HG02870 (cell line): ENCODE data around the gene OR10K2.
"Not testable (repeated sequence)": the region's sequence is repeated elsewhere in the genome, so short reads cannot be mapped to it uniquely, and the experiment has no call there.

Experiments
- ATAC-seq: cut with Tn5 transposase; IDR thresholded peaks from one replicate; pipeline ENCODE4 v1.9.1; 2021; ENCODE audit warnings: mild to moderate bottlenecking, moderate library complexity; ENCODE audit not compliant: unreplicated experiment

OR10K2 gene

GRCh38 chr1:158426137-158426536 lies at the start of gene OR10K2:
Gene OR10K2, minus strand, starts transcription at chr1:158426237. Its CDS starts 5,371 bp downstream, at chr1:158420866.
- no peak for ATAC-seq

GRCh38 chr1:158471920-158472319 lies 45.9 kb upstream of the OR10K2 start, which contains the start of gene OR10R2:
Gene OR10R2, plus strand, starts transcription at chr1:158472220. Its CDS starts 106 bp downstream, at chr1:158472326.
- no peak for ATAC-seq

- no peak for ATAC-seq
These were observed 35.5 kb upstream of the OR10K2 start, which contains the start of gene OR10K1 for GRCh38 chr1:158461534-158461933. Gene OR10K1, plus strand, starts transcription at chr1:158461834. Its CDS starts 3,728 bp downstream, at chr1:158465562.

GRCh38 chr1:158458263-158458662 lies 32.2 kb upstream of the OR10K2 start:
- ATAC-seq: no peak

GRCh38 chr1:158457246-158457645 lies 31.2 kb upstream of the OR10K2 start:
- no peak for ATAC-seq

- ATAC-seq: no peak
These were observed 28.5 kb upstream of the OR10K2 start for GRCh38 chr1:158454537-158454936.

- no peak for ATAC-seq
These were observed 19.3 kb upstream of the OR10K2 start for GRCh38 chr1:158445376-158445775.

- ATAC-seq: no peak
These were observed 8.7 kb upstream of the OR10K2 start for GRCh38 chr1:158434741-158435140.

- ATAC-seq: not testable (repeated sequence)
These were observed 4.1 kb upstream of the OR10K2 start for GRCh38 chr1:158430163-158430562.

GRCh38 chr1:158425027-158425426 lies 1.0 kb downstream of the OR10K2 start:
- ATAC-seq: no peak

- ATAC-seq: no peak
These were observed 3.8 kb downstream of the OR10K2 start for GRCh38 chr1:158422212-158422611.

GRCh38 chr1:158417586-158417985 lies 8.5 kb downstream of the OR10K2 start:
- ATAC-seq: no peak

- ATAC-seq: no peak
These were observed 11.2 kb downstream of the OR10K2 start for GRCh38 chr1:158414651-158415345.

- ATAC-seq: no peak
These were observed 18.9 kb downstream of the OR10K2 start for GRCh38 chr1:158407092-158407491.

GRCh38 chr1:158400871-158401270 lies 25.2 kb downstream of the OR10K2 start:
- ATAC-seq: no peak

GRCh38 chr1:158398818-158399514 lies 27.1 kb downstream of the OR10K2 start, which contains the start of gene OR10T2:
Gene OR10T2, minus strand, starts transcription at chr1:158399466. Its CDS starts 0 bp downstream, at chr1:158399466.
- no peak for ATAC-seq

- ATAC-seq: no peak
These were observed 29.4 kb downstream of the OR10K2 start for GRCh38 chr1:158396646-158397045.

GRCh38 chr1:158393476-158393875 lies 32.6 kb downstream of the OR10K2 start:
- no peak for ATAC-seq

- no peak for ATAC-seq
These were observed 34.9 kb downstream of the OR10K2 start for GRCh38 chr1:158391099-158391498.

- ATAC-seq: no peak
These were observed 35.7 kb downstream of the OR10K2 start for GRCh38 chr1:158390331-158390730.

- no peak for ATAC-seq
These were observed 51.2 kb downstream of the OR10K2 start for GRCh38 chr1:158374860-158375259.

GRCh38 chr1:158374101-158374500 lies 51.9 kb downstream of the OR10K2 start:
- not testable (repeated sequence) for ATAC-seq
